HepG2 (cell line): Measurements from ENCODE around the gene MAB21L4. TPM values are rescaled to one million over a fixed set of nuclear protein-coding genes. Genes with fewer than 3 reads are reported as not detected.

Experiments used
- GATA4 ChIP-seq: sonication (generic); IDR thresholded peaks from 2 replicates; pipeline ENCODE4 v1.6.1; 2016; ENCODE audit warnings: antibody characterized with exemption, low read depth, borderline replicate concordance
- IRX3 ChIP-seq: sonication (generic); formaldehyde crosslinking; IDR thresholded peaks from 2 replicates; pipeline ENCODE4 v1.8.1; 2023; ENCODE audit warnings: mild to moderate bottlenecking, low read depth, missing genetic modification reagents, borderline replicate concordance
- KLF12 ChIP-seq: sonication (generic); formaldehyde crosslinking; IDR thresholded peaks from 2 replicates; pipeline ENCODE4 v1.4.0; 2020; ENCODE audit warnings: missing genetic modification reagents, borderline replicate concordance
- MAX ChIP-seq: IDR thresholded peaks from 2 replicates; pipeline ENCODE4 v1.6.1; 2012; ENCODE audit warnings: inconsistent platforms
- MNT ChIP-seq: fragments of 450-650 bp; IDR thresholded peaks from 2 replicates; pipeline ENCODE4 v1.6.1; 2016
- NCOA1 ChIP-seq: sonication (generic); formaldehyde crosslinking; IDR thresholded peaks from 2 replicates; pipeline ENCODE4 v1.9.0; 2021; ENCODE audit warnings: missing genetic modification reagents
- NFATC3 ChIP-seq: sonication (generic); formaldehyde crosslinking; IDR thresholded peaks from 2 replicates; pipeline ENCODE4 v1.5.1; 2020; ENCODE audit warnings: mild to moderate bottlenecking, missing genetic modification reagents
- RARG ChIP-seq: sonication (generic); formaldehyde crosslinking; IDR thresholded peaks from 2 replicates; pipeline ENCODE4 v1.4.0; 2020; ENCODE audit warnings: low read depth, mild to moderate bottlenecking, missing genetic modification reagents
- RBM39 ChIP-seq: fragments of 200-400 bp; formaldehyde crosslinking; IDR thresholded peaks from one replicate; pipeline ENCODE4 v1.6.1; 2018; ENCODE audit warnings: antibody characterized with exemption, mild to moderate bottlenecking, low read depth, low read length; ENCODE audit not compliant: poor library complexity, severe bottlenecking
- TBL1XR1 ChIP-seq: fragments of 150-350 bp; IDR thresholded peaks from 2 replicates; pipeline ENCODE4 v1.6.1; 2014; ENCODE audit warnings: borderline replicate concordance, low read length; ENCODE audit not compliant: partially characterized antibody
- ZNF33B ChIP-seq: sonication (generic); formaldehyde crosslinking; IDR thresholded peaks from 2 replicates; pipeline ENCODE4 v1.5.1; 2020; ENCODE audit warnings: mild to moderate bottlenecking, missing genetic modification reagents
- ZNF530 ChIP-seq: sonication (generic); formaldehyde crosslinking; IDR thresholded peaks from 2 replicates; pipeline ENCODE4 v1.5.0; 2020; ENCODE audit warnings: low read depth, mild to moderate bottlenecking, missing genetic modification reagents
- ZNF558 ChIP-seq: sonication (generic); formaldehyde crosslinking; IDR thresholded peaks from 2 replicates; pipeline ENCODE4 v1.9.0; 2022; ENCODE audit warnings: mild to moderate bottlenecking, missing genetic modification reagents, borderline replicate concordance
- ZSCAN25 ChIP-seq: sonication (generic); formaldehyde crosslinking; IDR thresholded peaks from 2 replicates; pipeline ENCODE4 v1.8.0; 2022; ENCODE audit warnings: mild to moderate bottlenecking, missing genetic modification reagents
- polyA plus RNA-seq, 8 experiments: library from polyadenylated mRNA; depleted of rRNA in 3 of 8; stranded (reverse) in 7 of 8; unstranded in 1 of 8; fragments of >200 nt; fragmentation: Illumina TruSeq in 4 of 8; extraction: Trizol in 4 of 8; gene quantifications; 2 replicates each; pipeline versions ENCODE4 v1.2.1 to v1.2.3, GENCODE V29; 2011 to 2016; ENCODE audit warnings: low read depth in 4 of 8, missing spikeins in 1 of 8, mixed read lengths in 1 of 8; ENCODE audit not compliant: insufficient read depth in 1 of 8
- total RNA-seq, 5 experiments: library from RNA; depleted of rRNA; stranded (reverse); fragments of >200 nt; fragmentation: Illumina TruSeq; extraction: Trizol; gene quantifications; 2 replicates each; pipeline ENCODE4 v1.2.3, GENCODE V29; 2016; ENCODE audit warnings: low read depth in 1 of 5
- TF ChIP-seq, protein P1 (sequence below): IDR thresholded peaks from 2 replicates; pipeline ENCODE4 v1.6.1; 2016; ENCODE audit warnings: missing compliant biosample characterization, missing genetic modification reagents, borderline replicate concordance

MAB21L4 gene
- total and polyA plus RNA-seq, 2 of the 13 experiments (the other 11 are each of a cell fraction or from before 2014, with no cell fraction given) = 3.0 to 14.0 TPM

- TF ChIP-seq RARG (no peak), IRX3 (CRISPR knock-in tag) (no peak), KLF12 (CRISPR knock-in tag) (no peak), MNT (peak; percentile 61), RBM39 (no peak), ZSCAN25 (no peak), ZNF33B (CRISPR knock-in tag) (no peak), GATA4 (no peak), NFATC3 (CRISPR knock-in tag) (no peak), ZNF558 (no peak), MAX (peak; percentile 83), NCOA1 (CRISPR knock-in tag) (no peak), ZNF530 (CRISPR knock-in tag) (no peak), TBL1XR1 (no peak)
- TF ChIP-seq, protein P1, sequence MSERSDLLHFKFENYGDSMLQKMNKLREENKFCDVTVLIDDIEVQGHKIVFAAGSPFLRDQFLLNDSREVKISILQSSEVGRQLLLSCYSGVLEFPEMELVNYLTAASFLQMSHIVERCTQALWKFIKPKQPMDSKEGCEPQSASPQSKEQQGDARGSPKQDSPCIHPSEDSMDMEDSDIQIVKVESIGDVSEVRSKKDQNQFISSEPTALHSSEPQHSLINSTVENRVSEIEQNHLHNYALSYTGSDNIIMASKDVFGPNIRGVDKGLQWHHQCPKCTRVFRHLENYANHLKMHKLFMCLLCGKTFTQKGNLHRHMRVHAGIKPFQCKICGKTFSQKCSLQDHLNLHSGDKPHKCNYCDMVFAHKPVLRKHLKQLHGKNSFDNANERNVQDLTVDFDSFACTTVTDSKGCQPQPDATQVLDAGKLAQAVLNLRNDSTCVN (CRISPR knock-in tag) = no peak
Observed at GRCh38 chr2:240886678-240887609, 9.0 kb downstream of the MAB21L4 start (continued).
